Activated CD8-positive, alpha-beta memory T cell treated with anti-CD3 and anti-CD28 coated beads, Interleukin-2, amount 50 U/mL, for 48 hours (primary cell): Measurements from ENCODE around the gene GFI1.
"Not testable (repeated sequence)": the region's sequence is repeated elsewhere in the genome, so short reads cannot be mapped to it uniquely, and the experiment has no call there.

Source experiments
- DNase-seq: peaks from one replicate; pipeline ENCODE4 v3.0.0-alpha.2; 2020

The GFI1 gene

GRCh38 chr1:92486251-92487077 is at the start of gene GFI1:
TSS of gene GFI1 (minus strand) at chr1:92486925. CDS start at chr1:92483487, 3,438 bp downstream.
- peak; percentile 91 for DNase-seq

- not testable (repeated sequence) for DNase-seq
Measured at GRCh38 chr1:92532371-92532770, 45.6 kb upstream of the GFI1 start.

GRCh38 chr1:92531939-92532338 is 45.2 kb upstream of the GFI1 start:
- not testable (repeated sequence) for DNase-seq

- DNase-seq = no peak
Measured at GRCh38 chr1:92527670-92528069, 40.9 kb upstream of the GFI1 start.

- DNase-seq = not testable (repeated sequence)
Measured at GRCh38 chr1:92524944-92525590, 38.3 kb upstream of the GFI1 start.

- DNase-seq = no peak
Measured at GRCh38 chr1:92519043-92519442, 32.3 kb upstream of the GFI1 start.

GRCh38 chr1:92516574-92516973 is 29.8 kb upstream of the GFI1 start:
- no peak for DNase-seq

- DNase-seq = no peak
Measured at GRCh38 chr1:92515796-92516201, 29.1 kb upstream of the GFI1 start.

GRCh38 chr1:92511541-92511940 is 24.8 kb upstream of the GFI1 start:
- DNase-seq = no peak

- DNase-seq = no peak
Measured at GRCh38 chr1:92509619-92510018, 22.9 kb upstream of the GFI1 start.

- DNase-seq = no peak
Measured at GRCh38 chr1:92505015-92505692, 18.4 kb upstream of the GFI1 start.

GRCh38 chr1:92504291-92505014 is 17.7 kb upstream of the GFI1 start:
- no peak for DNase-seq

GRCh38 chr1:92503926-92504285 is 17.2 kb upstream of the GFI1 start:
- DNase-seq = no peak

GRCh38 chr1:92503043-92503925 is 16.6 kb upstream of the GFI1 start:
- no peak for DNase-seq

GRCh38 chr1:92502247-92502646 is 15.5 kb upstream of the GFI1 start:
- no peak for DNase-seq

- DNase-seq = no peak
Measured at GRCh38 chr1:92500552-92500951, 13.8 kb upstream of the GFI1 start.

- DNase-seq = no peak
Measured at GRCh38 chr1:92495392-92496063, 8.8 kb upstream of the GFI1 start.

- DNase-seq = no peak
Measured at GRCh38 chr1:92494485-92495141, 7.9 kb upstream of the GFI1 start.

- no peak for DNase-seq
Measured at GRCh38 chr1:92493139-92493538, 6.4 kb upstream of the GFI1 start.

GRCh38 chr1:92488832-92489231 is 2.1 kb upstream of the GFI1 start:
- no peak for DNase-seq

- no peak for DNase-seq
Measured at GRCh38 chr1:92488416-92488815, 1.7 kb upstream of the GFI1 start.
